K562 (cell line): ENCODE measurements around the gene FKBP2. TPM values are rescaled to one million over a fixed set of nuclear protein-coding genes. Genes with fewer than 3 reads are reported as not detected.

Experiments
- BRF1 ChIP-seq: IDR thresholded peaks from 3 replicates; pipeline ENCODE4 v1.6.1; 2011; ENCODE audit warnings: borderline replicate concordance, mild to moderate bottlenecking; ENCODE audit not compliant: insufficient read length; ENCODE audit errors: extremely low read depth
- GABPB1 ChIP-seq: sonication (generic); formaldehyde crosslinking; IDR thresholded peaks from 2 replicates; pipeline ENCODE4 v1.8.0; 2022; ENCODE audit warnings: mild to moderate bottlenecking, missing genetic modification reagents
- JUN ChIP-seq, 2 experiments: sonication (generic) in 1 of 2; formaldehyde crosslinking in 1 of 2; IDR thresholded peaks; 2 replicates each; pipeline versions ENCODE4 v1.6.1 to v1.8.0; 2012 to 2022; ENCODE audit warnings: borderline replicate concordance in 2 of 2, mild to moderate bottlenecking in 2 of 2, improper control_type of control experiment in 1 of 2, low read depth in 1 of 2, low read length in 1 of 2, missing genetic modification reagents in 1 of 2
- MAZ ChIP-seq, 2 experiments: fragments of 450-650 bp in 1 of 2; sonication (generic) in 1 of 2; formaldehyde crosslinking; IDR thresholded peaks in 1 of 2; conservative IDR thresholded peaks in 1 of 2; 2 replicates each; pipeline versions ENCODE4 v1.4.0 to v1.5.0; 2020; ENCODE audit warnings: mild to moderate bottlenecking in 1 of 2, missing genetic modification reagents in 1 of 2
- RUNX1 ChIP-seq: sonication (generic); IDR thresholded peaks from 2 replicates; pipeline ENCODE4 v1.6.1; 2016; ENCODE audit warnings: antibody characterized with exemption, low read depth
- SRF ChIP-seq, 2 experiments: fragments of 250-450, 450-650 bp in 1 of 2; sonication (Bioruptor Pico) in 1 of 2; sonication (generic) in 1 of 2; formaldehyde crosslinking; IDR thresholded peaks; 2 replicates each; pipeline versions ENCODE4 v1.5.0 to v1.5.1; 2020 to 2022; ENCODE audit warnings: mild to moderate bottlenecking in 1 of 2, missing genetic modification reagents in 1 of 2
- STAT5A ChIP-seq: IDR thresholded peaks from 2 replicates; pipeline ENCODE4 v1.6.1; 2012; ENCODE audit warnings: low read length, inconsistent platforms, borderline replicate concordance
- polyA plus RNA-seq, 8 experiments: library from polyadenylated mRNA; depleted of rRNA in 4 of 8; stranded (reverse) in 5 of 8; unstranded in 3 of 8; fragments of >200 nt; fragmentation: Nextera tagmentation in 2 of 8; fragmentation: Illumina TruSeq in 1 of 8; extraction: Ambion mirVana in 2 of 8; extraction: Trizol in 1 of 8; gene quantifications; 2 replicates each; pipeline versions ENCODE4 v1.2.1 to v1.2.3, GENCODE V29; 2011 to 2014; ENCODE audit warnings: inconsistent platforms in 1 of 8, missing spikeins in 1 of 8
- total RNA-seq, 7 experiments: library from RNA; depleted of rRNA in 6 of 7; stranded (reverse); fragments of >200 nt in 6 of 7; fragmentation: Illumina TruSeq in 2 of 7; extraction: Trizol in 2 of 7; gene quantifications; 2 replicates each; pipeline versions ENCODE4 v1.2.1 to v1.2.3, GENCODE V29; 2011 to 2021; ENCODE audit warnings: low replicate concordance in 1 of 7
- TF ChIP-seq, protein P1 (sequence below): sonication (generic); formaldehyde crosslinking; IDR thresholded peaks from 2 replicates; pipeline ENCODE4 v1.8.1; 2023; ENCODE audit warnings: mild to moderate bottlenecking, missing genetic modification reagents
- TF ChIP-seq, protein P2 (sequence below), 3 experiments: fragments of 200-800 bp in 1 of 3; fragments of 250-450 bp in 1 of 3; fragments of 450-650 bp in 1 of 3; sonication (Bioruptor Pico) in 1 of 3; sonication (Bioruptor generic) in 1 of 3; formaldehyde crosslinking in 1 of 3; IDR thresholded peaks; 2 replicates each; pipeline versions ENCODE4 v1.6.1 to v1.8.0; 2016 to 2022; ENCODE audit warnings: mild to moderate bottlenecking in 2 of 3, missing genetic modification characterization in 2 of 3, missing compliant biosample characterization in 1 of 3, moderate library complexity in 1 of 3
- TF ChIP-seq, protein P3 (sequence below), 3 experiments: fragments of 200-800 bp in 1 of 3; sonication (Bioruptor generic) in 1 of 3; sonication (generic) in 1 of 3; formaldehyde crosslinking in 1 of 3; IDR thresholded peaks; 2 replicates each; pipeline versions ENCODE4 v1.6.1 to v1.8.0; 2016 to 2022; ENCODE audit warnings: mild to moderate bottlenecking in 2 of 3, missing compliant biosample characterization in 2 of 3, missing genetic modification characterization in 2 of 3, missing genetic modification reagents in 1 of 3
- TF ChIP-seq, protein P4 (sequence below): sonication (generic); formaldehyde crosslinking; IDR thresholded peaks from 2 replicates; pipeline ENCODE4 v1.8.0; 2022; ENCODE audit warnings: missing genetic modification reagents, mild to moderate bottlenecking, moderate library complexity, borderline replicate concordance
- TF ChIP-seq, protein P5 (sequence below): sonication (generic); formaldehyde crosslinking; IDR thresholded peaks from 2 replicates; pipeline ENCODE4 v1.8.0; 2022; ENCODE audit warnings: mild to moderate bottlenecking, missing genetic modification reagents, borderline replicate concordance

The FKBP2 gene
- total and polyA plus RNA-seq, 9 of the 15 experiments (the other 6 are each of a cell fraction or from before 2014, with no cell fraction given), result 3.5 to 151 (median 58.1) TPM

DNA sequence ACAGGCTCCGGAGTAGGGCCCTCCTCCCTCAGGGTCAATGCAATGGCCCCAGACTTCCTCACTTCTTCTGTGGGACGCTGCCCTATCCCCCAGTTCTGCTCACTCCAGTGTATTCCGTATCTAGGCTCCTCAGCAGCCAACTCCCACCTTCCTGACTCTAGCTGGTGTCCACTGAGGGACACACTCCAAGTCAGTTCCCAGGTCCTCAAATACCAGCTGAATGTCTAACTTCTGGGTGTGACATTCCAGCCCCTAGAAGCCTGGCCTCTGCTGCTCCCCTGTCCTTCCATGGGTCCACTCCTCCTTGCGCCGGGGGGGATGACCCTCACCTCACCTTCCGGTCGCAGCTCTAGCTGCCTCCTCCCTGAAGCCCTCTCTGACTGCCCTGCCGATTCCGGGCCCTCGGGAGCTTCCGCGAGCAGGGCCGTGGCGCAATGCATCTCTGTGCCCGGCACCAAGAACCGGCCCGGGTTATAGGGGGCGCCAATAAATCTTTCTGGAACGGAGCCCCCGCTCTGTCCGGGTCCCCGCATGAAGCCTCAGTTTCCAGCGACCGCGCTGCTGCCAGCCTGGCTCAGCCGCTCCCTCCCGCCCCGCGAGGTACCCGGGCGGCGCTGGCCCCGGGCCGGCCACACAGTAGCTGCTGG is 28.1 kb downstream of the FKBP2 start (continued):
- TF ChIP-seq, protein P1, sequence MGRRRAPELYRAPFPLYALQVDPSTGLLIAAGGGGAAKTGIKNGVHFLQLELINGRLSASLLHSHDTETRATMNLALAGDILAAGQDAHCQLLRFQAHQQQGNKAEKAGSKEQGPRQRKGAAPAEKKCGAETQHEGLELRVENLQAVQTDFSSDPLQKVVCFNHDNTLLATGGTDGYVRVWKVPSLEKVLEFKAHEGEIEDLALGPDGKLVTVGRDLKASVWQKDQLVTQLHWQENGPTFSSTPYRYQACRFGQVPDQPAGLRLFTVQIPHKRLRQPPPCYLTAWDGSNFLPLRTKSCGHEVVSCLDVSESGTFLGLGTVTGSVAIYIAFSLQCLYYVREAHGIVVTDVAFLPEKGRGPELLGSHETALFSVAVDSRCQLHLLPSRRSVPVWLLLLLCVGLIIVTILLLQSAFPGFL (CRISPR knock-in tag), result 0 out of 2 replicates have a peak, but pooled peaks have one; percentile 1
- TF ChIP-seq, protein P2, sequence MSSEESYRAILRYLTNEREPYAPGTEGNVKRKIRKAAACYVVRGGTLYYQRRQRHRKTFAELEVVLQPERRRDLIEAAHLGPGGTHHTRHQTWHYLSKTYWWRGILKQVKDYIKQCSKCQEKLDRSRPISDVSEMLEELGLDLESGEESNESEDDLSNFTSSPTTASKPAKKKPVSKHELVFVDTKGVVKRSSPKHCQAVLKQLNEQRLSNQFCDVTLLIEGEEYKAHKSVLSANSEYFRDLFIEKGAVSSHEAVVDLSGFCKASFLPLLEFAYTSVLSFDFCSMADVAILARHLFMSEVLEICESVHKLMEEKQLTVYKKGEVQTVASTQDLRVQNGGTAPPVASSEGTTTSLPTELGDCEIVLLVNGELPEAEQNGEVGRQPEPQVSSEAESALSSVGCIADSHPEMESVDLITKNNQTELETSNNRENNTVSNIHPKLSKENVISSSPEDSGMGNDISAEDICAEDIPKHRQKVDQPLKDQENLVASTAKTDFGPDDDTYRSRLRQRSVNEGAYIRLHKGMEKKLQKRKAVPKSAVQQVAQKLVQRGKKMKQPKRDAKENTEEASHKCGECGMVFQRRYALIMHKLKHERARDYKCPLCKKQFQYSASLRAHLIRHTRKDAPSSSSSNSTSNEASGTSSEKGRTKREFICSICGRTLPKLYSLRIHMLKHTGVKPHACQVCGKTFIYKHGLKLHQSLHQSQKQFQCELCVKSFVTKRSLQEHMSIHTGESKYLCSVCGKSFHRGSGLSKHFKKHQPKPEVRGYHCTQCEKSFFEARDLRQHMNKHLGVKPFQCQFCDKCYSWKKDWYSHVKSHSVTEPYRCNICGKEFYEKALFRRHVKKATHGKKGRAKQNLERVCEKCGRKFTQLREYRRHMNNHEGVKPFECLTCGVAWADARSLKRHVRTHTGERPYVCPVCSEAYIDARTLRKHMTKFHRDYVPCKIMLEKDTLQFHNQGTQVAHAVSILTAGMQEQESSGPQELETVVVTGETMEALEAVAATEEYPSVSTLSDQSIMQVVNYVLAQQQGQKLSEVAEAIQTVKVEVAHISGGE (CRISPR knock-in tag; IDR thresholded peaks at IDR 0.05), result no peak
- TF ChIP-seq SRF (CRISPR knock-in tag; IDR thresholded peaks at IDR 0.05) (0 out of 4 replicates have a peak, but pooled peaks of 1 of the 2 experiments have one; percentile 20), STAT5A (no peak), GABPB1 (CRISPR knock-in tag) (peak; percentile 51; the same call in 1 of the 2 replicates), RUNX1 (no peak), JUN (IDR thresholded peaks at IDR 0.05; ENCODE audit: borderline replicate concordance, low read depth, low read length) (peak; percentile 17; the same call in 1 of the 2 replicates), JUN (CRISPR knock-in tag; IDR thresholded peaks at IDR 0.05; ENCODE audit: borderline replicate concordance) (no peak), MAZ (CRISPR knock-in tag; conservative IDR thresholded peaks at IDR 0.05 in 1 of 2, IDR thresholded peaks at IDR 0.05 in 1 of 2) (peak in 1 of 2 experiments; percentile 51; a peak in 1 of 4 replicates), BRF1 (no peak)
- TF ChIP-seq, protein P3, sequence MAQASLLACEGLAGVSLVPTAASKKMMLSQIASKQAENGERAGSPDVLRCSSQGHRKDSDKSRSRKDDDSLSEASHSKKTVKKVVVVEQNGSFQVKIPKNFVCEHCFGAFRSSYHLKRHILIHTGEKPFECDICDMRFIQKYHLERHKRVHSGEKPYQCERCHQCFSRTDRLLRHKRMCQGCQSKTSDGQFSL (CRISPR knock-in tag; IDR thresholded peaks at IDR 0.05), result peak; percentile 31; the same call in 1 of the 2 replicates
- TF ChIP-seq, protein P3 (tag; IDR thresholded peaks at IDR 0.05), result peak in 1 of 2 experiments; percentile 68; a peak in 1 of 4 replicates
- TF ChIP-seq, protein P4, sequence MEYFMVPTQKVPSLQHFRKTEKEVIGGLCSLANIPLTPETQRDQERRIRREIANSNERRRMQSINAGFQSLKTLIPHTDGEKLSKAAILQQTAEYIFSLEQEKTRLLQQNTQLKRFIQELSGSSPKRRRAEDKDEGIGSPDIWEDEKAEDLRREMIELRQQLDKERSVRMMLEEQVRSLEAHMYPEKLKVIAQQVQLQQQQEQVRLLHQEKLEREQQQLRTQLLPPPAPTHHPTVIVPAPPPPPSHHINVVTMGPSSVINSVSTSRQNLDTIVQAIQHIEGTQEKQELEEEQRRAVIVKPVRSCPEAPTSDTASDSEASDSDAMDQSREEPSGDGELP (CRISPR knock-in tag), result 0 out of 2 replicates have a peak, but pooled peaks have one; percentile 35
- TF ChIP-seq, protein P5, sequence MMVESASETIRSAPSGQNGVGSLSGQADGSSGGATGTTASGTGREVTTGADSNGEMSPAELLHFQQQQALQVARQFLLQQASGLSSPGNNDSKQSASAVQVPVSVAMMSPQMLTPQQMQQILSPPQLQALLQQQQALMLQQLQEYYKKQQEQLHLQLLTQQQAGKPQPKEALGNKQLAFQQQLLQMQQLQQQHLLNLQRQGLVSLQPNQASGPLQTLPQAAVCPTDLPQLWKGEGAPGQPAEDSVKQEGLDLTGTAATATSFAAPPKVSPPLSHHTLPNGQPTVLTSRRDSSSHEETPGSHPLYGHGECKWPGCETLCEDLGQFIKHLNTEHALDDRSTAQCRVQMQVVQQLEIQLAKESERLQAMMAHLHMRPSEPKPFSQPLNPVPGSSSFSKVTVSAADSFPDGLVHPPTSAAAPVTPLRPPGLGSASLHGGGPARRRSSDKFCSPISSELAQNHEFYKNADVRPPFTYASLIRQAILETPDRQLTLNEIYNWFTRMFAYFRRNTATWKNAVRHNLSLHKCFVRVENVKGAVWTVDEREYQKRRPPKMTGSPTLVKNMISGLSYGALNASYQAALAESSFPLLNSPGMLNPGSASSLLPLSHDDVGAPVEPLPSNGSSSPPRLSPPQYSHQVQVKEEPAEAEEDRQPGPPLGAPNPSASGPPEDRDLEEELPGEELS (CRISPR knock-in tag), result 0 out of 2 replicates have a peak, but pooled peaks have one; percentile 6
